ENCODE data around the gene UPF1.

DNA sequence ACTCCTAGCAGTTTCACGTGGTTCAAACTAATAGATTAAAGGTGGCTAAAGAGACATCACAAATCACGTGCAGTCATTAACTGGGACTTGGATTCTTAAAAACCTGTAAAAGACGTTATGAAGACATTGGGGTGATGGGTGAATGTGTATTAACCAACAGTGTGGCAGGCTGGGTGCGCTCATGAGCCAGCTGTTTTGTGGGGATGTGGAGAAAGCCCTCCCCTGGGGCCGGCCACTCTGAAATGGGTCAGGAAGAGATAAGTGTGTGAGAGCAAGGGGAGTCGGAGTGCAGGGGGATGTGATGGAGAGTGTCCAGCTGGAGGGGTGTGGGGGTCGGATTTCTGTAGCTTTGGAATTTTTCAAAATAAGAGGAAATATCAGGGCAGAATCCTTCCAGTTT is 10.4 kb downstream of the UPF1 start:
- TF ChIP-seq, protein P1, sequence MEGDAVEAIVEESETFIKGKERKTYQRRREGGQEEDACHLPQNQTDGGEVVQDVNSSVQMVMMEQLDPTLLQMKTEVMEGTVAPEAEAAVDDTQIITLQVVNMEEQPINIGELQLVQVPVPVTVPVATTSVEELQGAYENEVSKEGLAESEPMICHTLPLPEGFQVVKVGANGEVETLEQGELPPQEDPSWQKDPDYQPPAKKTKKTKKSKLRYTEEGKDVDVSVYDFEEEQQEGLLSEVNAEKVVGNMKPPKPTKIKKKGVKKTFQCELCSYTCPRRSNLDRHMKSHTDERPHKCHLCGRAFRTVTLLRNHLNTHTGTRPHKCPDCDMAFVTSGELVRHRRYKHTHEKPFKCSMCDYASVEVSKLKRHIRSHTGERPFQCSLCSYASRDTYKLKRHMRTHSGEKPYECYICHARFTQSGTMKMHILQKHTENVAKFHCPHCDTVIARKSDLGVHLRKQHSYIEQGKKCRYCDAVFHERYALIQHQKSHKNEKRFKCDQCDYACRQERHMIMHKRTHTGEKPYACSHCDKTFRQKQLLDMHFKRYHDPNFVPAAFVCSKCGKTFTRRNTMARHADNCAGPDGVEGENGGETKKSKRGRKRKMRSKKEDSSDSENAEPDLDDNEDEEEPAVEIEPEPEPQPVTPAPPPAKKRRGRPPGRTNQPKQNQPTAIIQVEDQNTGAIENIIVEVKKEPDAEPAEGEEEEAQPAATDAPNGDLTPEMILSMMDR (IDR thresholded peaks at IDR 0.05): no peak
- TF ChIP-seq POLR2A (IDR thresholded peaks at IDR 0.05): no peak
- no peak for TF ChIP-seq POLR2AphosphoS5 (IDR thresholded peaks at IDR 0.05)
